Activated T-helper 1 cell treated with anti-CD3 and anti-CD28 coated beads, Interleukin-12 subunit alpha, Interleukin-12 subunit beta, Interleukin-2, Interleukin-4 antibody, amounts not matched to agents 30 ng/mL and 10 ng/mL and 1 ng/mL, durations not matched to agents 14 hours and 24 hours and 36 hours (primary cell): ENCODE results near the gene IPO4. TPM values are rescaled to one million over a fixed set of nuclear protein-coding genes. Genes with fewer than 3 reads are reported as not detected.

Experiments
- DNase-seq: peaks from one replicate; pipeline ENCODE4 v3.0.0; 2021; ENCODE audit warnings: low spot score
- H3K27ac Mint-ChIP-seq: one replicate; pipeline ENCODE4 v1.8.0; 2021; ENCODE audit warnings: mild to moderate bottlenecking, mixed read lengths
- H3K27me3 Mint-ChIP-seq: one replicate; pipeline ENCODE4 v1.8.0; 2022; ENCODE audit warnings: mild to moderate bottlenecking, moderate library complexity, mixed read lengths; ENCODE audit not compliant: insufficient read depth
- H3K36me3 Mint-ChIP-seq: one replicate; pipeline ENCODE4 v1.8.0; 2021; ENCODE audit warnings: low read depth, mixed read lengths
- H3K4me1 Mint-ChIP-seq: one replicate; pipeline ENCODE4 v1.8.0; 2021; ENCODE audit warnings: low read depth, mixed read lengths
- H3K4me3 Mint-ChIP-seq: one replicate; pipeline ENCODE4 v1.8.0; 2021; ENCODE audit warnings: mild to moderate bottlenecking, moderate library complexity, mixed read lengths
- H3K9me3 Mint-ChIP-seq: one replicate; pipeline ENCODE4 v1.8.0; 2021; ENCODE audit warnings: mixed read lengths
- intact Hi-C: fragments of 100-400 bp; cut with micrococcal nuclease; formaldehyde crosslinking; loops from one replicate; pipeline ENCODE4 v1.15.1; 2024
- total RNA-seq: library from RNA; stranded (reverse); gene quantifications from 2 replicates; pipeline ENCODE4 v1.2.3, GENCODE V29; 2022

The IPO4 gene
- total RNA-seq, 1 donor from 2014 or later, result 106 TPM

DNA sequence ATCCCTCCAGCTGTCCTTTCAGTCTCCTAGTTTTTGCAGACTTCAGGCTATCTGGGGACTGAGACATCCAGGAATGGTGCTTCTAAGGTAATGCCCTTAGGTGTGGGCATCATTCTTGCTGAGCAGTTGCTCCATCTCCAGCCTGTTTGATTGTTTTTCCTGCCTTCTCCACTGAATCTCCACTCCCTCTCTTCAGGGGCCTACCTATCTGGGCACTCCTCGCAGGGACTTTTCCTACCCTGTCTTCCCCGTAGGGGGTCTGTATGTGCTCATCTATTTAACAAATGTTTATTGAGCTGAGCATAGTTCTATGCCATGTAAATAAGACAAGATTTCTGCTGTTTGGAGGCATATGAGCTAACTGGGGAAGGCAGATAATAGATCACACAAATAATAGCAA, 55.6 kb downstream of the IPO4 start:
- no peak for DNase-seq
- Mint-ChIP-seq H3K27me3 (no peaks in the 10 kb centered on the region), H3K4me3 (no peak overlapping the region), H3K36me3 (peaks cover 13% of the 10 kb centered on the region), H3K4me1 (peaks cover 37% of the 10 kb centered on the region), H3K9me3 (no peaks in the 10 kb centered on the region), H3K27ac (peak overlapping the region; percentile 35)
- intact Hi-C loops, result no loop called here

DNA sequence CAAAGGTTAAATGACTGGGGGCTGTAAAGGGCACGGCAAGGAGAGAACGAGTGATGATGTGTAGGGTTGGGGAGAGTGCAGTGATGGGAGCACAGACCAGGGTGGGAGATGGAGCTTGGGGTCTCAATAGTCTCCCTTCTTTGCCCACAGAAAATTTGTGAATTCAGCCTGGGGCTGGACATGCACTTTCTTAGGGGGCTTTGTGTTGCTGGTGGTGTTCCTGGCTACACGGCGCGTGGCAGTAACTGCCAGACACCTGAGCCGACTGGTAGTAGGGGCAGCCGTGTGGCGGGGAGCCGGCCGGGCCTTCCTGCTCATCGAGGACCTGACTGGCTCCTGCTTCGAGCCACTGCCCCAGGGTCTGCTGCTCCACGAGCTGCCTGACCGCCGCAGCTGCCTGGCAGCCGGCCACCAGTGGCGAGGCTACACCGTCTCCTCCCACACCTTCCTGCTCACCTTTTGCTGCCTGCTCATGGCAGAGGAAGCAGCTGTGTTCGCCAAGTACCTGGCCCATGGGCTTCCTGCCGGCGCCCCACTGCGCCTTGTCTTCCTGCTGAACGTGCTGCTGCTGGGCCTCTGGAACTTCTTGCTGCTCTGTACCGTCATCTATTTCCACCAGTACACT, 56.4 kb downstream of the IPO4 start:
- Mint-ChIP-seq H3K27me3 (no peaks in the 10 kb centered on the region), H3K4me1 (peaks cover 32% of the 10 kb centered on the region), H3K4me3 (peak overlapping the region; percentile 17), H3K27ac (peak overlapping the region; percentile 35), H3K36me3 (peaks cover 7% of the 10 kb centered on the region), H3K9me3 (no peaks in the 10 kb centered on the region)
- intact Hi-C loops, result no loop called here
- no peak for DNase-seq

DNA sequence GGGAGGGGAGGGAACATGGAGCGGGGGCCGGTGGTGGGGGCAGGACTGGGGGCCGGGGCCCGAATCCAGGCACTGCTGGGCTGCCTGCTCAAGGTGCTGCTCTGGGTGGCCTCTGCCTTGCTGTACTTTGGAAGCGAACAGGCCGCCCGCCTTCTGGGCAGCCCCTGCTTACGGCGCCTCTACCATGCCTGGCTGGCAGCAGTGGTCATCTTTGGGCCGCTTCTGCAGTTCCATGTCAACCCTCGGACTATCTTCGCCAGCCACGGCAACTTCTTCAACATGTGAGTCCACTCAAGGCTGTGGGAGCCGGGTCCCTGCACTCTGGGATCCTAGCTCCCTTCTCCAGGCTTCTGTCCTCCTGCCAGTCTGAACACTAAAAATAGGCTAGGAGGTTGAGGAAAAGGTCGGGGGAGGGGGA, 57.1 kb downstream of the IPO4 start:
- intact Hi-C loops, result no loop called here
- H3K4me1 Mint-ChIP-seq, result peaks cover 26% of the 10 kb centered on the region
- H3K36me3 Mint-ChIP-seq, result peaks cover 3% of the 10 kb centered on the region
- DNase-seq, result no peak
- no peak overlapping the region for H3K27ac Mint-ChIP-seq
- no peaks in the 10 kb centered on the region for H3K27me3 Mint-ChIP-seq
- no peak overlapping the region for H3K4me3 Mint-ChIP-seq
- H3K9me3 Mint-ChIP-seq, result no peaks in the 10 kb centered on the region

DNA sequence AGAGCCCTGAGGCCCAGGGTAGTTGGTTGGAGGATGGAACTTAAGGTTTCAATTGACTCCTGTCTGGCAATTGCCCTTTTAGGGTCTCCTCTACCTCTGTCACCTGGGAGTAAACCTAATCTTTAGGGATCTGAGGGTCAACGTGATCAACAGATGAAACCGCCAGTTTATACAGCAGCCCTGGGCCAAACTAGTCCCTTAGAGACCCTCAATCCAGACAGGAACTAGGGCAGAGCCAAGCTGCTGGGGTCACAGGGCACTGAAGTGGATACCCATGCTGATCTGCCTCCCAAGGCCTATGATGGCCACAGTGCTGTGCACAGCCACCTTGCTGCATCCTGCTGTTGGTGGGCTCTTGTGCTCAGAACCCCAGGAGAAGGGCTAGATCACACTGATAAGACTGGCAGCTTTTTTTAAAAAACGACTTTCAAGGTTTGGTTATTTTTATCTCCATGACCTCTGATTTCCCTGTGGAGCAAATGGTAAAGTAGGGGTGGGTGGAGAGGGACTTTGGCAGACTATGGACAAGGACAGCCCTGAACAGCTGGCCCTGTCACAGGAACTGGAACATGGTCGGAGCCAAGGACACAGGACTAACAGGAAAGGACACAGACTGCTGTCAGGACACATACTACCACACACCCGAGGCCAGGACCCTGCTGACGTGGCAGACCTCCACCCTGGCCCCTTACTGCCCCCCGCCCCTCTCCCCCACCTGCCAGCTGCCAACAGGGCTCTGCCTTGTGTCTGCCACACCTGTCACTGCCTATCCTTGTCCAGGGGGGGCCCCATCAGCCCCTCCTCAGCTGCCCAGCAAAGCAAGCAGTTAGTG, 57.7 kb downstream of the IPO4 start:
- no peaks in the 10 kb centered on the region for H3K27me3 Mint-ChIP-seq

DNA sequence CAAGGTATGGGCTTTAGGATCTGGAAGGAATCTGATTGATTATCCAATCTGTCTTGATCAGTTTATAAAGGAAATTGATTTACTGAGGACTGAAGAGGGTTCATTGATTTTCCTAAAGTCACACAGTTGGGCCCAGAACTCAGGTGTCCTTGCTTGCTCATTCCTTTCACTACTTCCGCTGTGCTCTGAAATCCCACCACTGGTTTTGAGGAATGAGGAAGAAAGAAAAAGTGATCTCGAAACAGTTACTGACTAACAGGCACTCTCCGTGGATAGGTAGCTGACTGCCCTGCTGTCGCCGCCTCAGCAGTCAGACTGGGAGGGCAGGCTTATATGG, 58.3 kb downstream of the IPO4 start, which contains the start of gene FITM1:
FITM1 (plus strand) TSS at position 280 of the 337 bp plus-strand sequence. CDS start 905 bp downstream, outside the sequence.
- intact Hi-C loops, result no loop called here
- H3K36me3 Mint-ChIP-seq, result peaks cover 3% of the 10 kb centered on the region
- DNase-seq, result no peak
- H3K27me3 Mint-ChIP-seq, result no peaks in the 10 kb centered on the region
- no peak within 1 kb of the TSS for H3K4me3 Mint-ChIP-seq
- H3K9me3 Mint-ChIP-seq, result no peaks in the 10 kb centered on the region
- no peak within 1 kb of the TSS for H3K27ac Mint-ChIP-seq
- H3K4me1 Mint-ChIP-seq, result peaks cover 20% of the 10 kb centered on the region

More for the DNA sequence above, 57.7 kb downstream of the IPO4 start:
- no peak overlapping the region for H3K4me3 Mint-ChIP-seq
- H3K9me3 Mint-ChIP-seq, result no peaks in the 10 kb centered on the region
- no peak for DNase-seq
- no peak overlapping the region for H3K27ac Mint-ChIP-seq
- H3K4me1 Mint-ChIP-seq, result peaks cover 24% of the 10 kb centered on the region
- intact Hi-C loops, result no loop called here
- H3K36me3 Mint-ChIP-seq, result peaks cover 3% of the 10 kb centered on the region

Other genes with a start within 250 kb of the IPO4 start
- 13.9 and 18.4 TPM in 2 replicates for gene DHRS4, start 235.0 kb downstream of the IPO4 start, total RNA-seq
- 17.9 and 20.9 TPM in 2 replicates for gene DHRS4L2, start 199.9 kb downstream of the IPO4 start, total RNA-seq
- 3.0 and 3.4 TPM in 2 replicates for gene CARMIL3, start 136.8 kb downstream of the IPO4 start, total RNA-seq
- gene CPNE6, start 117.3 kb downstream of the IPO4 start, total RNA-seq, result not detected in 2 replicates
- gene PCK2, start 94.5 kb downstream of the IPO4 start, total RNA-seq, result 55.0 and 62.8 TPM in 2 replicates
- 69.9 and 71.6 TPM in 2 replicates for gene DCAF11, start 74.0 kb downstream of the IPO4 start, total RNA-seq
- 2.1 and 2.7 TPM in 2 replicates for gene NRL, start 73.9 kb downstream of the IPO4 start, total RNA-seq
- 0.26 TPM in 1 of 2 replicates, not detected in the other for gene FITM1, start 58.2 kb downstream of the IPO4 start, total RNA-seq
- gene PSME1, start 52.6 kb downstream of the IPO4 start, total RNA-seq, result 291 and 295 TPM in 2 replicates
- 22.9 and 28.3 TPM in 2 replicates for gene EMC9, start 47.2 kb downstream of the IPO4 start, total RNA-seq
- 575 and 588 TPM in 2 replicates for gene PSME2, start 42.2 kb downstream of the IPO4 start, total RNA-seq
- gene RNF31, start 41.3 kb downstream of the IPO4 start, total RNA-seq, result 115 and 129 TPM in 2 replicates
- gene IRF9, start 27.6 kb downstream of the IPO4 start, total RNA-seq, result 130 and 152 TPM in 2 replicates
- gene REC8, start 16.7 kb downstream of the IPO4 start, total RNA-seq, result 27.8 and 28.9 TPM in 2 replicates
- gene TM9SF1, start 6.6 kb upstream of the IPO4 start, total RNA-seq, result 34.5 and 35.3 TPM in 2 replicates
- gene TSSK4, start 16.9 kb upstream of the IPO4 start, total RNA-seq, result 0.42 and 0.49 TPM in 2 replicates
- gene CHMP4A, start 24.7 kb upstream of the IPO4 start, total RNA-seq, result 86.5 and 95.8 TPM in 2 replicates
- gene MDP1, start 27.2 kb upstream of the IPO4 start, total RNA-seq, result 11.6 and 12.9 TPM in 2 replicates
- gene NEDD8, start 43.6 kb upstream of the IPO4 start, total RNA-seq, result 177 and 185 TPM in 2 replicates
- 40.8 and 41.4 TPM in 2 replicates for gene GMPR2, start 44.1 kb upstream of the IPO4 start, total RNA-seq
- 90.9 and 95.9 TPM in 2 replicates for gene TINF2, start 53.8 kb upstream of the IPO4 start, total RNA-seq
- gene TGM1, start 74.4 kb upstream of the IPO4 start, total RNA-seq, result 4.1 and 4.8 TPM in 2 replicates
- 52.2 and 54.4 TPM in 2 replicates for gene RABGGTA, start 82.8 kb upstream of the IPO4 start, total RNA-seq
- 7.5 TPM in 2 replicates for gene DHRS1, start 111.0 kb upstream of the IPO4 start, total RNA-seq
- 49.3 and 52.6 TPM in 2 replicates for gene NOP9, start 111.0 kb upstream of the IPO4 start, total RNA-seq
- gene CIDEB, start 119.2 kb upstream of the IPO4 start, total RNA-seq, result 18.1 and 18.7 TPM in 2 replicates
- gene LTB4R2, start 121.3 kb upstream of the IPO4 start, total RNA-seq, result 8.9 and 10.3 TPM in 2 replicates
- gene LTB4R, start 122.7 kb upstream of the IPO4 start, total RNA-seq, result 10.1 and 11.1 TPM in 2 replicates
- gene ADCY4, start 146.3 kb upstream of the IPO4 start, total RNA-seq, result 0.93 and 1.5 TPM in 2 replicates
- 14.3 and 14.5 TPM in 2 replicates for gene RIPK3, start 151.2 kb upstream of the IPO4 start, total RNA-seq
- not detected in 2 replicates for gene NFATC4, start 179.4 kb upstream of the IPO4 start, total RNA-seq
- 0.02 TPM in 1 of 2 replicates, not detected in the other for gene NYNRIN, start 210.2 kb upstream of the IPO4 start, total RNA-seq
- 5.2 and 5.5 TPM in 2 replicates for gene CBLN3, start 240.9 kb upstream of the IPO4 start, total RNA-seq
- 65.9 and 72.0 TPM in 2 replicates for gene KHNYN, start 241.1 kb upstream of the IPO4 start, total RNA-seq